A549 (cell line): ENCODE results near the gene MUC16. TPM values are rescaled to one million over a fixed set of nuclear protein-coding genes. Genes with fewer than 3 reads are reported as not detected.
"Not testable (repeated sequence)": the region's sequence is repeated elsewhere in the genome, so short reads cannot be mapped to it uniquely, and the experiment has no call there.

Source experiments
- ATAC-seq, 2 experiments: fragments of 200-7000 bp in 1 of 2; fragments of >200 bp in 1 of 2; cut with Nextera tagmentation in 1 of 2; cut with Tn5 transposase in 1 of 2; 3 replicates each; pipeline versions ENCODE4 v1.8.0 to v1.9.1; 2018 to 2020; ENCODE audit warnings: mild to moderate bottlenecking in 1 of 2, moderate library complexity in 1 of 2
- CTCF ChIA-PET: fragments of 300-600 bp; sonication (Branson Sonifier 250); formaldehyde crosslinking; extraction: SDS; loops from one replicate; lab custom pipeline; 2021; ENCODE audit warnings: antibody characterized with exemption, inconsistent platforms; lab: Yijun Ruan, JAX
- POLR2A ChIA-PET: fragments of 350-600 bp; formaldehyde crosslinking; extraction: SDS; loops from one replicate; lab custom pipeline; 2021; ENCODE audit warnings: antibody characterized with exemption, inconsistent platforms; lab: Yijun Ruan, JAX
- DNase-seq, 2 experiments: peaks; one replicate each; pipeline versions ENCODE4 v3.0.0 to v3.0.0-alpha.2; 2011 to 2016; ENCODE audit warnings: low read depth in 1 of 2, low spot score in 1 of 2
- FAIRE-seq: peaks from 2 replicates; lab custom pipeline; 2011; peaks lifted over from hg19 to GRCh38; lab: Jason Lieb, UNC
- H3K27ac ChIP-seq, 2 experiments: fragments of >200 bp; sonication (Bioruptor Twin); formaldehyde crosslinking; 3 replicates each; pipeline ENCODE4 v1.5.1; 2016 to 2017
- H3K4me1 ChIP-seq: fragments of >200 bp; sonication (Bioruptor Twin); formaldehyde crosslinking; 3 replicates; pipeline ENCODE4 v1.6.1; 2016
- H3K4me2 ChIP-seq: fragments of >200 bp; sonication (Bioruptor Twin); formaldehyde crosslinking; 3 replicates; pipeline ENCODE4 v1.6.1; 2016
- H3K4me3 ChIP-seq: fragments of >200 bp; sonication (Bioruptor Twin); formaldehyde crosslinking; 3 replicates; pipeline ENCODE4 v1.5.1; 2016
- H3K9me3 ChIP-seq: fragments of >200 bp; sonication (Bioruptor Twin); formaldehyde crosslinking; 3 replicates; pipeline ENCODE4 v1.6.1; 2016
- ATOH8 ChIP-seq: fragments of 250-450 bp; sonication (Bioruptor Pico); IDR thresholded peaks from 2 replicates; pipeline ENCODE4 v1.5.0; 2020; ENCODE audit warnings: low read depth, mild to moderate bottlenecking, moderate library complexity
- BCL3 ChIP-seq: fragments of >200 bp; sonication (Bioruptor Twin); formaldehyde crosslinking; IDR thresholded peaks from 3 replicates; pipeline ENCODE4 v1.6.1; 2016
- BHLHE40 ChIP-seq: IDR thresholded peaks from 2 replicates; pipeline ENCODE4 v1.6.1; 2012; ENCODE audit warnings: low read depth, low read length, inconsistent platforms
- CBX8 ChIP-seq: fragments of 200-600 bp; sonication (generic); IDR thresholded peaks from 2 replicates; pipeline ENCODE4 v1.6.1; 2016
- FOSL2 ChIP-seq, 2 experiments: fragments of 450-650 bp in 1 of 2; fragments of >200 bp in 1 of 2; sonication (Bioruptor Twin) in 1 of 2; formaldehyde crosslinking; IDR thresholded peaks; 2 replicates each; pipeline versions ENCODE4 v1.5.0 to v1.6.1; 2016 to 2020; ENCODE audit warnings: mild to moderate bottlenecking in 1 of 2, moderate library complexity in 1 of 2
- HES2 ChIP-seq: fragments of >200 bp; sonication (Bioruptor Twin); formaldehyde crosslinking; IDR thresholded peaks from 2 replicates; pipeline ENCODE4 v1.6.1; 2016
- JUNB ChIP-seq: fragments of >200 bp; sonication (Bioruptor Twin); formaldehyde crosslinking; IDR thresholded peaks from 2 replicates; pipeline ENCODE4 v1.6.1; 2016
- KDM1A ChIP-seq: fragments of 200-600 bp; sonication (generic); IDR thresholded peaks from 2 replicates; pipeline ENCODE4 v1.6.1; 2016; ENCODE audit warnings: low read depth, mild to moderate bottlenecking
- MAFK ChIP-seq: fragments of 450-650 bp; IDR thresholded peaks from 2 replicates; pipeline ENCODE4 v1.6.1; 2014; ENCODE audit not compliant: partially characterized antibody
- NR3C1 ChIP-seq: fragments of >200 bp; sonication (Bioruptor Twin); formaldehyde crosslinking; IDR thresholded peaks from 3 replicates; pipeline ENCODE4 v1.6.1; 2017
- PBX3 ChIP-seq: IDR thresholded peaks from 2 replicates; pipeline ENCODE4 v1.6.1; 2012
- RCOR1 ChIP-seq: fragments of 150-350 bp; IDR thresholded peaks from 2 replicates; pipeline ENCODE4 v1.6.1; 2014; ENCODE audit warnings: antibody characterized with exemption, low read length, low read depth
- RFX5 ChIP-seq: fragments of 450-650 bp; IDR thresholded peaks from 2 replicates; pipeline ENCODE4 v1.7.1; 2014; ENCODE audit warnings: antibody characterized with exemption, mild to moderate bottlenecking, moderate library complexity
- USF2 ChIP-seq: fragments of 450-650 bp; IDR thresholded peaks from 2 replicates; pipeline ENCODE4 v1.6.1; 2014; ENCODE audit warnings: antibody characterized with exemption
- ZFP36 ChIP-seq: fragments of 450-650 bp; IDR thresholded peaks from 2 replicates; pipeline ENCODE4 v1.6.1; 2014; ENCODE audit warnings: borderline replicate concordance; ENCODE audit not compliant: partially characterized antibody
- ZSCAN20 ChIP-seq: fragments of 250-450 bp; sonication (Bioruptor Pico); IDR thresholded peaks from 2 replicates; pipeline ENCODE4 v1.8.0; 2022; ENCODE audit warnings: mild to moderate bottlenecking, moderate library complexity
- WGBS: methylation state at CpG from one replicate; pipeline ENCODE4 v1.1.6; 2017; ENCODE audit errors: missing lambda C conversion rate; 5-methylcytosine and 5-hydroxymethylcytosine counted together
- polyA plus RNA-seq, 4 experiments: library from polyadenylated mRNA; depleted of rRNA in 3 of 4; stranded (reverse); fragments of >200 nt; fragmentation: RNase III in 1 of 4; extraction: RNeasy Plus Mini Kit Qiagen cat#74134 plus additional on column Dnase treatment in 1 of 4; gene quantifications; 2 replicates in 3 of 4; 3 replicates in 1 of 4; pipeline ENCODE4 v1.2.3, GENCODE V29; 2011 to 2017

Gene MUC16
- polyA plus RNA-seq, 2 of the 4 experiments (the other 2 are of a cell fraction), result 0.23 TPM; not detected in 1

GRCh38 chr19:9054207-9054606, 44.0 kb upstream of the MUC16 start:
- no peak for ATAC-seq
- DNase-seq, result no peak
- CTCF ChIA-PET, result no interaction called here
- Histone ChIP-seq H3K27ac (peak overlapping the region; percentile 75 to 92; a peak in 5 of 6 replicates), H3K9me3 (no peaks in the 10 kb centered on the region), H3K4me3 (no peak overlapping the region), H3K4me1 (peaks cover 24% of the 10 kb centered on the region), H3K4me2 (peak overlapping the region; percentile 84)
- POLR2A ChIA-PET, result no interaction called here
- no peak for FAIRE-seq
- TF ChIP-seq FOSL2 (IDR thresholded peaks at IDR 0.05), result no peak
- TF ChIP-seq FOSL2 (CRISPR knock-in tag; IDR thresholded peaks at IDR 0.05), result no peak
- TF ChIP-seq CBX8, result no peak
- TF ChIP-seq USF2, result no peak
- TF ChIP-seq JUNB, result no peak
- 94% methylated on average over 8 of the region's 8 CpGs for WGBS

- H3K9me3 ChIP-seq, ATAC-seq, FAIRE-seq, CTCF ChIA-PET, H3K4me2 ChIP-seq, H3K4me3 ChIP-seq, DNase-seq: not testable (repeated sequence)
- Histone ChIP-seq H3K27ac (peak overlapping the region in 1 of 2 experiments; percentile 92; a peak in 3 of 6 replicates), H3K4me1 (peaks cover 20% of the 10 kb centered on the region)
- POLR2A ChIA-PET, result interaction anchor here (0.8 kb wide), 1 partner anchor 222 kb away, joined by 3 read pairs; the partner anchor contains the start of genes MBD3L1 and ZNF558
- 98% methylated on average over 6 of the region's 6 CpGs for WGBS
- peak; percentile 21 for TF ChIP-seq MAFK
Observed at GRCh38 chr19:9053674-9054073, 43.5 kb upstream of the MUC16 start.

- no peak for DNase-seq
- POLR2A ChIA-PET, result interaction anchor here (0.8 kb wide), 1 partner anchor 221 kb away, joined by 3 read pairs; the partner anchor contains the start of genes MBD3L1 and ZNF558
- CTCF ChIA-PET, result interaction anchor here (0.6 kb wide), 1 partner anchor 89 kb away, joined by 4 read pairs; no protein-coding TSS in a partner anchor
- no peak for ATAC-seq
- Histone ChIP-seq H3K9me3 (no peaks in the 10 kb centered on the region), H3K27ac (no peak overlapping the region)
- no peak for FAIRE-seq
- TF ChIP-seq RFX5, result no peak
- TF ChIP-seq ZSCAN20 (CRISPR knock-in tag), result no peak
- TF ChIP-seq HES2, result no peak
- no peak for TF ChIP-seq BHLHE40
- no peak for TF ChIP-seq KDM1A
- TF ChIP-seq ATOH8, result no peak
- no peak for TF ChIP-seq NR3C1
- no peak for TF ChIP-seq RCOR1
- TF ChIP-seq CBX8, result no peak
- no peak for TF ChIP-seq PBX3
- no peak for TF ChIP-seq BCL3
- TF ChIP-seq ZFP36, result no peak
- TF ChIP-seq, all 56 proteins: peak for 0
- no peak overlapping the region for H3K4me3 ChIP-seq
- no peak overlapping the region for H3K4me2 ChIP-seq
- peaks cover 20% of the 10 kb centered on the region for H3K4me1 ChIP-seq
- WGBS, result 82% methylated on average over 4 of the region's 4 CpGs
Observed at GRCh38 chr19:9052894-9053293, 42.7 kb upstream of the MUC16 start.
